HEK293 (cell line): Measurements from ENCODE around the gene TMOD1.

Experiments used
- CTCF ChIA-PET: fragments of 350-600 bp; formaldehyde crosslinking; extraction: SDS; loops from one replicate; lab custom pipeline; 2021; ENCODE audit warnings: antibody characterized with exemption; lab: Yijun Ruan, JAX
- POLR2A ChIA-PET: fragments of 300-600 bp; formaldehyde crosslinking; extraction: SDS; loops from one replicate; lab custom pipeline; 2020; ENCODE audit warnings: antibody characterized with exemption, inconsistent platforms; lab: Yijun Ruan, JAX
- H3K27ac ChIP-seq: fragments of 200-500 bp; sonication (Bioruptor generic); 2 replicates; pipeline ENCODE4 v1.5.1; 2014; ENCODE audit warnings: low read depth, low read length, control low read depth, inconsistent platforms; ENCODE audit errors: extremely low read depth
- H3K36me3 ChIP-seq, 2 experiments: fragments of 200-500 bp in 1 of 2; sonication (Bioruptor generic) in 1 of 2; 1 replicate in 1 of 2; 2 replicates in 1 of 2; pipeline ENCODE4 v1.5.1; 2014 to 2017; ENCODE audit warnings: inconsistent platforms in 2 of 2, low read length in 2 of 2; ENCODE audit not compliant: control insufficient read depth in 2 of 2, insufficient read depth in 1 of 2
- H3K4me1 ChIP-seq: fragments of 200-500 bp; sonication (Bioruptor generic); 2 replicates; pipeline ENCODE4 v1.5.1; 2014; ENCODE audit warnings: mild to moderate bottlenecking, low read length, inconsistent platforms; ENCODE audit not compliant: control insufficient read depth, insufficient read depth
- H3K4me3 ChIP-seq: 2 replicates; pipeline ENCODE4 v1.5.1; 2011; ENCODE audit warnings: low read depth, mild to moderate bottlenecking, control low read depth, low read length, moderate library complexity
- H3K9me3 ChIP-seq: fragments of 200-500 bp; sonication (Bioruptor generic); 2 replicates; pipeline ENCODE4 v1.5.1; 2014; ENCODE audit warnings: low read depth, low read length, inconsistent platforms; ENCODE audit not compliant: control insufficient read depth, insufficient read depth
- KLF16 ChIP-seq: fragments of 450-650 bp; formaldehyde crosslinking; IDR thresholded peaks from 2 replicates; pipeline ENCODE4 v1.5.1; 2017; ENCODE audit warnings: missing biosample characterization, missing genetic modification characterization
- SP2 ChIP-seq: fragments of 450-650 bp; formaldehyde crosslinking; IDR thresholded peaks from 2 replicates; pipeline ENCODE4 v1.5.1; 2016; ENCODE audit warnings: missing biosample characterization, missing genetic modification characterization
- ZBTB11 ChIP-seq: fragments of 450-650 bp; formaldehyde crosslinking; conservative IDR thresholded peaks from 2 replicates; pipeline ENCODE4 v1.5.1; 2016; ENCODE audit warnings: low read depth, missing biosample characterization, missing genetic modification characterization
- ZBTB21 ChIP-seq: fragments of 450-650 bp; formaldehyde crosslinking; IDR thresholded peaks from 2 replicates; pipeline ENCODE4 v1.5.1; 2017; ENCODE audit warnings: missing biosample characterization, missing genetic modification characterization
- ZBTB49 ChIP-seq: fragments of 450-650 bp; formaldehyde crosslinking; IDR thresholded peaks from 2 replicates; pipeline ENCODE4 v1.5.1; 2016; ENCODE audit warnings: missing biosample characterization, missing genetic modification characterization, low read depth
- ZNF157 ChIP-seq: fragments of 450-650 bp; formaldehyde crosslinking; IDR thresholded peaks from 2 replicates; pipeline ENCODE4 v1.5.1; 2016; ENCODE audit warnings: missing biosample characterization, missing genetic modification characterization
- ZNF223 ChIP-seq: fragments of 450-650 bp; formaldehyde crosslinking; IDR thresholded peaks from 2 replicates; pipeline ENCODE4 v1.5.1; 2016; ENCODE audit warnings: missing biosample characterization, missing genetic modification characterization
- ZNF768 ChIP-seq: fragments of 450-650 bp; formaldehyde crosslinking; IDR thresholded peaks from 2 replicates; pipeline ENCODE4 v1.5.1; 2018; ENCODE audit warnings: missing biosample characterization, mild to moderate bottlenecking, missing genetic modification characterization
- ZXDB ChIP-seq: fragments of 450-650 bp; formaldehyde crosslinking; IDR thresholded peaks from 2 replicates; pipeline ENCODE4 v1.5.1; 2016; ENCODE audit warnings: missing biosample characterization, missing genetic modification characterization
- TF ChIP-seq, protein P1 (sequence below): fragments of 450-650 bp; formaldehyde crosslinking; IDR thresholded peaks from 2 replicates; pipeline ENCODE4 v1.5.1; 2016; ENCODE audit warnings: missing biosample characterization, missing genetic modification characterization
- TF ChIP-seq, protein P2 (sequence below): fragments of 450-650 bp; formaldehyde crosslinking; IDR thresholded peaks from 2 replicates; pipeline ENCODE4 v1.5.1; 2017; ENCODE audit warnings: missing biosample characterization, missing genetic modification characterization

TMOD1 gene

DNA sequence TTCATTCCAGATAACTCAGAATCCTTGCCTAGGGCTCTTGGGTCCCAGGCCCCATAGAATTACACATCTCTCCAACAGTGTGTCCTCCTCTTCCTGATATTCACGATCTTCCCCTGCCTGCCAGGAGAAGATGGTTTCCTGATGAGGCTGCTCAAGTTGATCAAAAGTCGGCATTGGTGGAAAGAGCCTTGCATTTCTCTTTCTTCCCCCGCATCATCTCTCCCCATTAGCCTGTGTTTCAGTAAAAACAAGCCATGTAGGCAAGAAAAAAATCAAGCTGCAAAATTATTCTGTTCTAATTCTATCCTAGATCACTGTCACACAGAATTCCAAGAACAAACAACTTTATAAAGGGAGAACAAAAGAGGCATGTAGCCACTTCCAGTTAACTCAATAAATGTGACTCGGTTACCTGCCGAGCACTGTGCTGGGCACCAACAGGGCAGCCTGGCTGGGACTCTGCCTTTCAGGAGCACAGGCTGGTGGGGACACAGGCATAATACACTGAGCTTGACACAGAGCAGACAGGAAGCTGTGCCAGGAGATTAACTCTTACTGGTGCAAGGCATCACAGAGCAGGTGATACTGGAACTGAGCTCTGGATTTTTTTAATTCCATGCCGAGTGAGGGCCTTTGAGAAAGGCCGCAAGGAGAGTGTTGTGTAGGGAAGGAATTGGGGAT lies 25.6 kb downstream of the TMOD1 start:
- TF ChIP-seq, protein P1, sequence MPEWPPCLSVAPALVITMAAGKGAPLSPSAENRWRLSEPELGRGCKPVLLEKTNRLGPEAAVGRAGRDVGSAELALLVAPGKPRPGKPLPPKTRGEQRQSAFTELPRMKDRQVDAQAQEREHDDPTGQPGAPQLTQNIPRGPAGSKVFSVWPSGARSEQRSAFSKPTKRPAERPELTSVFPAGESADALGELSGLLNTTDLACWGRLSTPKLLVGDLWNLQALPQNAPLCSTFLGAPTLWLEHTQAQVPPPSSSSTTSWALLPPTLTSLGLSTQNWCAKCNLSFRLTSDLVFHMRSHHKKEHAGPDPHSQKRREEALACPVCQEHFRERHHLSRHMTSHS (tag by site-specific recombination), result no peak
- no peak for TF ChIP-seq ZNF157 (tag by site-specific recombination)
- TF ChIP-seq ZNF768 (tag by site-specific recombination), result no peak
- no peak for TF ChIP-seq ZXDB (tag by site-specific recombination)
- no peak for TF ChIP-seq ZNF223 (tag by site-specific recombination)
- TF ChIP-seq, protein P2, sequence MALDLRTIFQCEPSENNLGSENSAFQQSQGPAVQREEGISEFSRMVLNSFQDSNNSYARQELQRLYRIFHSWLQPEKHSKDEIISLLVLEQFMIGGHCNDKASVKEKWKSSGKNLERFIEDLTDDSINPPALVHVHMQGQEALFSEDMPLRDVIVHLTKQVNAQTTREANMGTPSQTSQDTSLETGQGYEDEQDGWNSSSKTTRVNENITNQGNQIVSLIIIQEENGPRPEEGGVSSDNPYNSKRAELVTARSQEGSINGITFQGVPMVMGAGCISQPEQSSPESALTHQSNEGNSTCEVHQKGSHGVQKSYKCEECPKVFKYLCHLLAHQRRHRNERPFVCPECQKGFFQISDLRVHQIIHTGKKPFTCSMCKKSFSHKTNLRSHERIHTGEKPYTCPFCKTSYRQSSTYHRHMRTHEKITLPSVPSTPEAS (tag by site-specific recombination), result no peak
- no peak for TF ChIP-seq ZBTB11 (tag by site-specific recombination)
- peaks cover 6% of the 10 kb centered on the region; the same call in 1 of the 2 replicates for H3K4me1 ChIP-seq
- peaks cover 0 to 64% of the 10 kb centered on the region in 2 experiments; a peak in 1 of 3 replicates for H3K36me3 ChIP-seq
- no peak overlapping the region for H3K27ac ChIP-seq
- no peaks in the 10 kb centered on the region for H3K9me3 ChIP-seq
- ChIA-PET CTCF (interaction anchor here (0.9 to 1.6 kb wide), 3 partner anchors 24 to 670 kb away, joined by 3 to 5 read pairs (median 4); no protein-coding TSS in a partner anchor), POLR2A (no interaction called here)
- H3K4me3 ChIP-seq, result no peak overlapping the region

DNA sequence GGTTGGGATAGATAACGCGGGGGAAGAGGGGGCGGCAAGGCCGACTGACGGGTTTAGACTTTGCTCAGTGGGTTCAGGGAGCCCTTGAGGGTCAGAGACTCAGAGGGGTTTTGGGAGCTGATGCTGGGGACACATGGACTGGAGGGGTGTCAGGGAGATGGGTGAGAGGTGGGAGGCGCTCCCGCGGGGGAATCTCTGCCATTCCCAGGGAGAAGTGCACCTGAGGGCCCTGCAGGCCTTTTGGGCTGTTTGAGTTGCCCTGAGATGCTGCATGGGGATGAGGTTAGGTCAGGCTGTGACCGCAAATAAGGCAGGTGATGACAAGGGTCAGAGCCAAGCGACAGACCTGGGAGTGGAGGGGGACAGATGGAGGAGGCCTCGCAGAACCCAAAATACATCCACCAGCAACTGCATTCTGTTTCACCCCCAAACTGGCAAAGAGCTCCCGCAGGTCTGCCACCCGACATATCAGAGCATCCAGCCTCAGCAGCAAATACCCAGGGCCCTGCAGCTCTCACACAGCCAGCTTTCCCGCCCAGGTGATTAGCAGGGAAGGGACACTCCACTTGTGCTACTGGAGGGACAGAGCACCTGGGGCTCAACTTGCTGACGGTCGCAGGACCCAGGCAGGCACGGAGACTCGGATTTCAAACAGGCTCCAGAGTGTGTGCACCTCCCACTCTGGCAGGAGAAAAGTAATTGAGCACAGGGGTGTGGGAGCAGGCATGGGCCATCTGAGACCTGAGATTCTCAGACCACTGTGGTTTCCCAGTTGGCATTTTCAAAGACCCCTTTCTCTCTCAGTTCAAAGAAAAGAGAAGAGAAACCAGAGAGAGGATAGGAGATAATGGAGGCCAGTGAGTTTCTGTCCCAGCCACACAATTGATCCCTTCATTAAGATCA lies 26.4 kb downstream of the TMOD1 start:
- peaks cover 0 to 72% of the 10 kb centered on the region in 2 experiments; a peak in 1 of 3 replicates for H3K36me3 ChIP-seq
- ChIA-PET CTCF (interaction anchor here (0.9 to 1.0 kb wide), 2 partner anchors 24 to 59 kb away, joined by 3 to 5 read pairs; no protein-coding TSS in a partner anchor), POLR2A (no interaction called here)
- TF ChIP-seq KLF16 (tag by site-specific recombination), result no peak
- TF ChIP-seq ZBTB49 (tag by site-specific recombination), result no peak
- no peak for TF ChIP-seq SP2 (tag by site-specific recombination)
- no peak for TF ChIP-seq ZBTB21 (tag by site-specific recombination)
- H3K27ac ChIP-seq, result no peak overlapping the region
- H3K4me1 ChIP-seq, result peaks cover 6% of the 10 kb centered on the region; the same call in 1 of the 2 replicates
- H3K4me3 ChIP-seq, result no peak overlapping the region
- no peaks in the 10 kb centered on the region for H3K9me3 ChIP-seq
